Body of pancreas (tissue), 4 donors: ENCODE results near the gene WDFY4. TPM values are rescaled to one million over a fixed set of nuclear protein-coding genes. Genes with fewer than 3 reads are reported as not detected.

Source experiments
- ATAC-seq: fragments of 150-250 bp; one replicate; pipeline ENCODE4 v1.9.1; 2016
- DNase-seq, 4 donors: peaks; one replicate each; pipeline ENCODE4 v3.0.0-alpha.2; 2019
- H3K27ac ChIP-seq, 4 donors: fragments of 200-600 bp; sonication (generic); 1 replicate in 3 of 4; 2 replicates in 1 of 4; pipeline versions ENCODE4 v1.5.1 to v1.6.1; 2016 to 2019; ENCODE audit warnings: mild to moderate bottlenecking in 1 of 4, mixed read lengths in 1 of 4, moderate library complexity in 1 of 4
- H3K27me3 ChIP-seq, 2 donors: fragments of 200-600 bp; sonication (generic); one replicate each; pipeline ENCODE4 v1.6.0; 2016; ENCODE audit warnings: mild to moderate bottlenecking in 1 of 2
- H3K36me3 ChIP-seq, 2 donors: fragments of 200-600 bp; sonication (generic); replicated peaks in 1 of 2; 2 replicates each; pipeline ENCODE4 v1.5.1; 2016; ENCODE audit warnings: low read depth in 2 of 2; ENCODE audit not compliant: insufficient read depth in 1 of 2
- H3K4me1 ChIP-seq: fragments of 200-600 bp; sonication (generic); one replicate; pipeline ENCODE4 v1.6.0; 2016
- H3K4me3 ChIP-seq, 2 donors: fragments of 200-600 bp; sonication (generic); 1 replicate in 1 of 2; 2 replicates in 1 of 2; pipeline ENCODE4 v1.5.1; 2016 to 2019
- H3K9me3 ChIP-seq, 3 donors: fragments of 200-600 bp; sonication (generic); 1 replicate in 2 of 3; 2 replicates in 1 of 3; pipeline ENCODE4 v1.5.1; 2016
- POLR2A ChIP-seq, 3 donors: fragments of 450-650 bp; IDR thresholded peaks; one replicate each; pipeline ENCODE4 v1.6.1; 2016; ENCODE audit warnings: antibody characterized with exemption in 3 of 3, mild to moderate bottlenecking in 2 of 3
- WGBS, 2 donors: methylation state at CpG; one replicate each; pipeline ENCODE4 v1.1.5; 2017; 5-methylcytosine and 5-hydroxymethylcytosine counted together
- intact Hi-C: fragments of 100-400 bp; cut with DNase I; formaldehyde crosslinking; loops from one replicate; pipeline ENCODE4 v1.15.1; 2023
- total RNA-seq, 2 donors: library from RNA; depleted of rRNA; stranded (reverse); fragments of >200 nt; gene quantifications; one replicate each; pipeline ENCODE4 v1.1.0, GENCODE V29; 2016
- TF ChIP-seq, protein P1 (sequence below), 7 experiments: fragments of 450-650 bp in 4 of 7; fragments of 200-600 bp in 3 of 7; sonication (generic) in 3 of 7; IDR thresholded peaks; one replicate each; pipeline ENCODE4 v1.5.1; 2016 to 2019; ENCODE audit warnings: antibody characterized with exemption in 7 of 7

Gene WDFY4
- total RNA-seq, 2 donors from 2014 or later: 0.66 to 2.3 TPM

DNA sequence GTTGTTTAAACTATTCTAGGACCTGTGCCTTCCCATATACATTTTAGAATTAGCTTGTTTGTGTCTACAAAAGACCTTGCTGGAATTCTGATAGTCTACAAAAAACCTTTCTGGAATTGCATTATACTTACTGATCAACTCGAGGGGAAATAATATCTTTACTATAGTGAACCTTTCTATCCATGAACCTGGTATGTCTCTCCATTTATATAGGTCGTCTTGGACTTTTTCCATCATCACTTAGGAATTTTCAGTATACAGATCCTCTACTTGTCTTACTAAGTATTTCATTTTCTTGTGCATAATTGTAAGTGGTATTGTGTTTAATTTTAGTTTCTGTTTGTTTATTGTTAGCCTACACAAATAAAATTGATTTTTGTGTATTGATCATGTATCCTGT, 101.1 kb downstream of the WDFY4 start:
- intact Hi-C loops: no loop called here
- Histone ChIP-seq H3K27ac (no peak overlapping the region), H3K4me3 (no peak overlapping the region), H3K36me3 (no peaks in the 10 kb centered on the region), H3K9me3 (no peaks in the 10 kb centered on the region), H3K4me1 (no peaks in the 10 kb centered on the region), H3K27me3 (no peaks in the 10 kb centered on the region)
- TF ChIP-seq, protein P1, sequence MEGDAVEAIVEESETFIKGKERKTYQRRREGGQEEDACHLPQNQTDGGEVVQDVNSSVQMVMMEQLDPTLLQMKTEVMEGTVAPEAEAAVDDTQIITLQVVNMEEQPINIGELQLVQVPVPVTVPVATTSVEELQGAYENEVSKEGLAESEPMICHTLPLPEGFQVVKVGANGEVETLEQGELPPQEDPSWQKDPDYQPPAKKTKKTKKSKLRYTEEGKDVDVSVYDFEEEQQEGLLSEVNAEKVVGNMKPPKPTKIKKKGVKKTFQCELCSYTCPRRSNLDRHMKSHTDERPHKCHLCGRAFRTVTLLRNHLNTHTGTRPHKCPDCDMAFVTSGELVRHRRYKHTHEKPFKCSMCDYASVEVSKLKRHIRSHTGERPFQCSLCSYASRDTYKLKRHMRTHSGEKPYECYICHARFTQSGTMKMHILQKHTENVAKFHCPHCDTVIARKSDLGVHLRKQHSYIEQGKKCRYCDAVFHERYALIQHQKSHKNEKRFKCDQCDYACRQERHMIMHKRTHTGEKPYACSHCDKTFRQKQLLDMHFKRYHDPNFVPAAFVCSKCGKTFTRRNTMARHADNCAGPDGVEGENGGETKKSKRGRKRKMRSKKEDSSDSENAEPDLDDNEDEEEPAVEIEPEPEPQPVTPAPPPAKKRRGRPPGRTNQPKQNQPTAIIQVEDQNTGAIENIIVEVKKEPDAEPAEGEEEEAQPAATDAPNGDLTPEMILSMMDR (IDR thresholded peaks at IDR 0.05): no peak
- no peak for TF ChIP-seq POLR2A (IDR thresholded peaks at IDR 0.05)
- DNase-seq (no peak), ATAC-seq (no peak)
- WGBS, 2 donors: 42 to 44% methylated on average over 2 of the region's 2 CpGs

DNA sequence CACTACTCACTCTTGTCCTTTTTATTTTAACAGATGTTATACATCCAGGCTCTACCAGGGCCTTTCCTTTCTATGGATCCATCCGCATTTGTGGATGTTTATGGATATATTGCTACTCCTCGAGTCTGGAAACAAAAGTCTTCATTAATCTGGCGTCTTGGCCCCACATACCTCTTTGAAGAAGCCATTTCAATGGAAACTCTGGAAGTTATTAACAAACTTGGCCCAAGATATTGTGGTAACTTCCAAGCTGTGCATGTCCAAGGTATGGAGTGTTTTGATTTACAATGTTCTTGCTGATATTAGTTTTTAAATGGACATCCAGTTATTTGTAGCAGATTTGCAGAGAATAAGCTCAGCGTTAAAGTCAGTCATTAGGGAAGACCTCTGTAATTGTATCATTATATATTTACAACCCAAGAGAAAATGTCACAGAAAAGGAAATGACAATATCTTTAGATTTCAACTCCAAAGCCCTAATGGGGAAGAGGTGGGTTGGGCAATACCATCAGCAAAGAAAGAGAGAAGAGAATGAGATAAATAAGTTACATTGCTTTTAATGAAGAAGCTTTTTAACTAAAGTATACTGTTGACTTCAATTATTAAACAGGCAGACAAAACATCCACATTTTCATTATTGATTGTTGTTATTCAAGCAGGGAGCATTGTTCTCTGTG, 102.1 kb downstream of the WDFY4 start:
- H3K36me3 ChIP-seq: no peaks in the 10 kb centered on the region
- intact Hi-C loops: no loop called here
- H3K27ac ChIP-seq: no peak overlapping the region
- H3K4me1 ChIP-seq: no peaks in the 10 kb centered on the region
- TF ChIP-seq, protein P1 (IDR thresholded peaks at IDR 0.05): no peak
- no peak for TF ChIP-seq POLR2A (IDR thresholded peaks at IDR 0.05)
- no peak overlapping the region for H3K4me3 ChIP-seq
- DNase-seq (no peak), ATAC-seq (no peak)
- H3K27me3 ChIP-seq: no peaks in the 10 kb centered on the region
- H3K9me3 ChIP-seq: no peaks in the 10 kb centered on the region
- 57 to 67% methylated on average over 4 of the region's 4 CpGs for WGBS, 2 donors

DNA sequence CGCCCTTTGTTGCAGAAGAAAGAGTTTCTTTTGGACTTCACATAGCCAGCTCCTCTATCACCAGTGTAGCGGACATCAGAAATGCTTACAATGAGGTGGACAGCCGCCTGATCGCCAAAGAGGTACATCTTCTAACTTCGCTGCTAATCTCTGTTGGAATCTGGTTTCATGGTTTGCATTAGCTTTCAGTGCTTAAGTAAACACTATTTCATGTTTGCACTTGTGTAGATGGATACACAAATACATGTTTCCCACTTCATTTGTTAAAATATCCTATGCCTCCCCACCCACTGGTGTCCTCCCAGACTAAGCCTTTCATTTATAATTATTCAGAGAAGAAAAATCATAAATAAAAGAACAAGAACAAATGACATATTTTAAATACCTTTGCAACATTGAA, 103.9 kb downstream of the WDFY4 start:
- Histone ChIP-seq H3K4me1 (no peaks in the 10 kb centered on the region), H3K27ac (no peak overlapping the region), H3K36me3 (no peaks in the 10 kb centered on the region), H3K4me3 (no peak overlapping the region), H3K9me3 (no peaks in the 10 kb centered on the region), H3K27me3 (no peaks in the 10 kb centered on the region)
- intact Hi-C loops: no loop called here
- DNase-seq (no peak), ATAC-seq (no peak)
- no peak for TF ChIP-seq POLR2A (IDR thresholded peaks at IDR 0.05)
- TF ChIP-seq, protein P1 (IDR thresholded peaks at IDR 0.05): no peak
- 55% methylated on average over 5 of the region's 5 CpGs for WGBS, 2 donors

DNA sequence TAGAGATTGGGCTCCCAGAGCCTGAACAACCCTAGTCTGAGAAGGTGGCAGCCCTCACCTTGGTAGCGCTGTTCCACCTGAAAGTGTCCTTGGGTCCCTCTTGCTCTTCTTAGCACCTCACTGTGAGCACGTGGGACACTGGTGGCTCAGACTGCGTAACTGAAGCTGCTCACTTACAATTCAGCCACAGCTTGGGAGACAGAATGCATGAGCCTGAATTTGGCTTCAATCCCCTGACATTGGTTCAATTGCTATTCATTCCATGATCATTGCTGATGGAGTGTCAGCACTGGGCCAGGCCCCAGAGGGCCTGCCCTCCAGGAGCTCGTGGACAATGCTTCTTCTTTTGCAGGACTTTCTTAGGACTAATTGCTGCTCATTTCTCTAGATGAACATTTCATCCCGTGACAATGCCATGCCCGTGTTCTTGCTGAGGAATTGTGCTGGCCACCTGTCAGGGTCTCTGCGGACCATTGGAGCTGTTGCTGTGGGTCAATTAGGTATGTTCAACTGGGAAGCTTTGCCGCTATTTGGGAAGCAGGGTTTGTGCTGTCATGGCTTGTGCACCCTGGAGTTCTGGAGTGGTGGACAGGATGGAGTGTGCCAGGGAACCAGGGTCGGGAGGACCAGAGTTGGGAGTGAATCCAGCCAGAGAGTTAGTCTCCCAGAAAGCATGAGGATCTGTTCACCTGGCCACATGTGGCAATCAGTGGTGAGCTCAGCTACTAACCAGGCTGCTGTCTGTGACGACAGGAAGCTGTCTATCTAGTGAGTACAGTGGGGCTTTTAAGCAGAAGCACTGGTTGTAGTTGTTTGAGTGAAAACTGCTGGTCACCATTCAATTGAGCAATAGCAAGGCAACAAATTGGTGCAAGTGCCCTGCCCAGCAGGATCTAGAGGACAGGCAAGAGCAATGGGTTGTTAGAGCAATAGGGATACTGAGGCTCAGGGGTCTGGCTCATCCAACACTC, 105.1 kb downstream of the WDFY4 start:
- WGBS, 2 donors: 65 to 69% methylated on average over 8 to 10 of the region's 10 CpGs
- intact Hi-C loops: no loop called here
- DNase-seq (no peak), ATAC-seq (no peak)
- TF ChIP-seq POLR2A (IDR thresholded peaks at IDR 0.05): no peak
- TF ChIP-seq, protein P1 (IDR thresholded peaks at IDR 0.05): no peak
- Histone ChIP-seq H3K36me3 (no peaks in the 10 kb centered on the region), H3K9me3 (no peaks in the 10 kb centered on the region), H3K4me3 (no peak overlapping the region), H3K27me3 (no peaks in the 10 kb centered on the region), H3K27ac (no peak overlapping the region), H3K4me1 (no peaks in the 10 kb centered on the region)
